GM21360 (cell line): Measurements from ENCODE around the gene WRAP73.
"Not testable (repeated sequence)": the region's sequence is repeated elsewhere in the genome, so short reads cannot be mapped to it uniquely, and the experiment has no call there.

ENCODE experiments used
- ATAC-seq: cut with Tn5 transposase; IDR thresholded peaks from one replicate; pipeline ENCODE4 v1.9.1; 2021; ENCODE audit warnings: mild to moderate bottlenecking, moderate library complexity; ENCODE audit not compliant: unreplicated experiment

Gene WRAP73

DNA sequence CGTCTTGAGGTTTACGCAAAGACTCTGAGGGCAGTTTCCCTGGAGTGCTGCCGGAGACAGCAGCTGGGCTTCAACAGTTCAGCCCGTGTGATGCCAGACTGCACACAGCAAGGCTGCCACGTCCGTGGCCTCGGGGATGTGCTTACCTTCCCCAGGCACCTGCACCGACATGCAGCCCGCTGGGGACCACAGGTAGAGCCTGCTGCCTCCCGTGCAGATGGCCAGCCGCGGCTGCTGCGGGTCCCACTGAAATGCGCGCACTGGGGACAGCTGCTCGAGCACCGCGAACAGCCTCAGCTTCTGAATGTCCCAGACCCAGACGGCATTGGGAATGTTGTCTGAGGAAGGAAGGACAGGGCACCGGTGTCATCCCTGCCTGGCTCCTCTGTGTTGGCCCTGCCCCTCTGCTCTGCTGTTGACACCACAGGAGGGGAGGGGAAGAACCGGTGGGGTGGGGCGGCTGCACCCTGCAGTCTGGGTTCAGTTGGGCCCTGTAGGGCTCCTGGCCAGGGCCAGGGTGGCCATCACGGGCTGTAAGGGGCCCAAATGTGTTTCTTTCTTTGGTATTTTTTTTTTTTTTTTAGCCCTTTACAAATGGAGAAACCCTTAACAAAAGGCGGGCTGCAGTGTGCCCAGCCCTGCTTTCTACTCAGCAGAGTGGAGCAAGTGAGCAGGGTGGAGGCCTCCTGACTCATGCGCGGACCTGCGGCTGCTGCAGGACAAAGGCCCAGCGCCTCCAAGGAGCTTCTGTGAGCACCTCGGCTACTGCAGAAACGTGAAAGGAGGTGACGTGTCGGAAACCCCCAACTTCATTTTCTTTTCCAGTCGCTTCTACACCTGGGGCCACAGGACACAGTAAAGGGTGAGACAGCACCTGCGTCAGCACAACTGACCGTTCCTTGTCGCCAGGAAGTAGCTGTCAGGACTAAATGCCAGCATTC, 18.3 kb downstream of the WRAP73 start:
- ATAC-seq, result no peak

DNA sequence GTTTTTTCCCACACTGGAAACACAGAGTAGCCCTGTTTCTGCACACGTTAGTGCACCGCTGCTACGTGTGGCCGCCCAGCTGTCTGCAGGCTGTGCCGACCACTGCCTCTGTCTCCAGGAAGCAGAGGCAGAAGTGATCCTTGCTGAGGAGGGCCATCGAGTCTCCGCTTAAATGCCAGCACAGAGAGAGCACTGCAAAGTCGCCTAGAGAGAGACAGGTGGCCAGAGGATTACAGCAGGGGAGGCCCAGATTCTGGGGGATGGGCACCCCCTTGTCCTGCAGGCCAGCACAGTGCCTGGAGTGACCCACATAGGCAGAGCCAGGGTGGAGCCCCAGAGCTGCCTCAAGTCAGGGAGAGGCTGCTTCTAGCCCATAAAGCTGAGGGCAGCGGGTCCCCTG, 19.0 kb downstream of the WRAP73 start:
- ATAC-seq, result no peak

DNA sequence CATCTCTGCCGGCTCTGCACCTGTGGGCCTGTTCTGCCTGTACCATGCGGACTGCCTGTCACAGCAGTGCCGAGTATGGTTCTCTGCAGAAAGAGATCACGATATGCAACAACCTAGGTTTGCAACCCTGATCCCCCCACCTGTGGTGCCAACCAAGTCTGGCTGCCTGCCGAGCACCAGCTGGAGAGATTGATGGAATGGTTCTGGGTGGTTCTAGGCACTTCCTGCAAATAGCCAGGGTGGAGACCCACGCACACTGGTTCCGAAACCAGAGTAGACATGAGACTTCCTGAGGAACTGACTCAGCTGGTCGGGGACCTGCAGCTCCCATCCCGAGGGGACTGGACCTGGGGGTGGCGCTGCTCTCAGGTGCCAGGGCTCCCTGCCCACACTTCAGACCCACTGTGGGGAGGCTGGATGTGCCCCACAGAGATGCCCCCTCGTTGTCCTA, 19.7 kb downstream of the WRAP73 start:
- no peak for ATAC-seq

DNA sequence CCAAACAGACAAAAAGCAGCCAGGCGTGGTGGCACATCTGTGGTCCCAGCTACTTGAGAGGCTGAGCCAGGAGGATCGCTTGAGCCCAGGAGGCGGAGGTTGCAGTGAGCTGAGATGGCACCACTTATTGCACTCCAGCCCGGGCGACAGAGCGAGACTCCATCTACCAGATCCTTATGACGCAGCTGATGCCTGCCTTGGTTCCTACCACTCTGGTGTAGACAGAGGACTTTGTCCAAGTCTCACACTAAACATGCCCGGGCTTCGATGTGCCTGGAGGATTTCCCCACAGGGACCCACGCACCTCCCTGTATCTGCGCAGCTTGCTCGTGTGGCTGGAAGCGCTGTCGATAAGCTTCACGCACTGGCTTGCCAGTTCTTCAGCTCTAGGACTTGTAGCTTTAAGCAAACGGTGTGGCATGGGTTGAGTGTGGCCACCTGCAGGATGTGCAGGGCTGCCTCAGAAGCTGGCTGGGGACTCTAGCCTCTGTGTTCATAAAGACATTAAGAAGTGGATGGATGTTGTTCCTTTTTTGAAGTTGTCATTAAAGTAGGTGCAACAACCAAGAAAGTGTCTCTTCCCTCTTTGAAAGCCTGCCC, 20.2 kb downstream of the WRAP73 start:
- ATAC-seq, result no peak

DNA sequence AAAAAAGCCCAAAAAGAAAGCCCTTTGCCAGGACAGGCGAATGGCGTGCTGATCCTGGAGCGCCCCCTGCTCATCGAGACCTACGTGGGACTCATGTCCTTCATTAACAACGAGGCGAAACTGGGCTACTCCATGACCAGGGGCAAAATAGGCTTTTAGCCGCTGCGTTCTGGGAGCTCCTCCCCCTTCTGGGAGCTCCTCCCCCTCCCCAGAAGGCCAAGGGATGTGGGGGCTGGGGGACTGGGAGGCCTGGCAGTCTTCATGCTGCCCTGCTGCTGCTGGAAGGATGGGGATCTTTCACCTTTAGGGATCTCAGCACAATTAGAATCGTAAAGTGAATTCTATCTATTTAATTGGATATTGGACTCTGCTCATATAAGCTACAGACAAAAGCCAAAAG, 21.5 kb downstream of the WRAP73 start:
- ATAC-seq, result no peak

DNA sequence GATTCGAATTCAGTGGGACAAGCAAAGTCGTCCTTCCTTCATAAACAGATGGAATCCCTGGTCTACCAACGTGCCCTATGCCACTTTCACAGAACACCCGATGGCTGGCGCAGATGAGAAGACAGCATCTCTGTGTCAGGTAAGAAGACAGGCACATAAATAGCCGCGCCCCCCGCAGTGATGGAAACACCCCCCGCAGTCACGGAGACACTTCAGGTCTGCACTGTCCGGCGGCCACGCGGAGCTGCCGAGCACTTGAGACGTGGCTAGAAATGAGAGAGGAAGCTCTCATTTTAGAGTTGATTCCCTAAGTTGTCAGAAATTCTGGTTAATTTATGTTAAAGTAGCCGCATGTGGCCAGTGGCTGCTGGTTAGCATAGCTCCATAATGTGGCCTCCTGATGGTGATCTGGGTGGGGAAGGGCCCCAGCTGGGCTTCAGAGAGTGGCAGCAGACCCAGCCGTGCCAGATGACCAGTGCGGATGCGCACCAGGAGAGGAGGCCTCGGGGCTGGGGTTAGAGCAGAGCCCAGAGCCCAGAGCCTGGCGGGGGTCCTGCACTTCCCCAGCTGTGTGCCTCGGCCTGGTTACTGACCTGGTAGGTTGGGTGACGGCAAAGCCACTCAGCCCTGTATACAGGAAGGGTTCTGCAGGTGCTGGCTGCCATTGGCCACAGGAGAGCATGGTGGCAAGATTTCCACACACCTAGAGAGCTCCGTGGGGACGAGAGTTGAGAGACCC, 22.2 kb downstream of the WRAP73 start:
- no peak for ATAC-seq

DNA sequence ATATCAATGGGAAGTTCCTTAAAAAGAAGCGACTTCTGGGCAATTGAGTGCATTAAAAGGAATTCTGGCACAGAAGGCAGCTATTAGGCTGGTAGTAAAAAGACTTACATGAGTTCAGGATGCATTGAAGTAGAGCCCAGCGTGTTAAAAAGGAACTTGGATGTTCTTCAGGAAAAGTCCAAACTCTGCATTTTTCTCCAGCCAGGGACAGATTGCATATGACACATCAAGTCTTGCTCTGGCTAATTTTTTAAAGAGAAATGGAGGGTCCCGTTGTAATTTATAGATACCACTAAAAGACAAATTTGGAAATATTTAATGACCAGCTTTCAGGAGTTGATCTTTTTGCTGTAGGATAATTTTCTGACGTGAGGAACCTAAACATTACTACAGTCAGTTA, 23.9 kb downstream of the WRAP73 start:
- no peak for ATAC-seq

DNA sequence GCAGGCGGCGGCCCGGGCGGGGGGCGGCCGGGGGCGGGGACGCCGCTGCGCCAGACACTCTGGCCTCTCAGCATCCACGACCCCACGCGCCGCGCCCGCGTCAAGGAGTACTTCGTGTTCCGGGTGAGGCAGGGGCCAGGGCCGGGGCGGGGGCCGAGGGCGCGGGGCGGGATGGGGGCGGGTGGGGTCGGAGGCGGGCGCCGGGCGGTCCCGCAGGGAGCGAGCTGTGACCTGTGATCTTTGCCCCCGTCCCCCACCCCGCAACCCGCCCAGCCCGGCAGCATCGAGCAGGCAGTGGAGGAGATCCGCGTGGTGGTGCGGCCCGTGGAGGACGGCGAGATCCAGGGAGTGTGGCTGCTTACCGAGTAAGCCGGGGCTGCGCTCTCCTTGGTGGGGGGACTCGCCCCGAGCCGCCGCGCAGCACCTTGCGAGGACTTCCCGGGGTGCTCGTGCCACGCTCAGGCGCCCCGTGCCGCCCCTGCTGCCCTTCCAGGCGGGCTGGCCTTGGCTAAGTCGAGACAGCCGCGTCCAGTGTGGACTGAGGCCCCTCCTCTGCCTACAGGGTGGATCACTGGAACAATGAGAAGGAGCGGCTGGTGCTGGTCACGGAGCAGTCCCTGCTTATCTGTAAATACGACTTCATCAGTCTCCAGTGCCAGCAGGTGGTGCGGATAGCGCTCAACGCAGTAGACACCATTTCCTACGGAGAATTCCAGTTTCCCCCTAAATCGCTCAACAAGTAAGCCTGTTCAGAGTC, 24.6 kb downstream of the WRAP73 start:
- ATAC-seq, result peak; percentile 3

DNA sequence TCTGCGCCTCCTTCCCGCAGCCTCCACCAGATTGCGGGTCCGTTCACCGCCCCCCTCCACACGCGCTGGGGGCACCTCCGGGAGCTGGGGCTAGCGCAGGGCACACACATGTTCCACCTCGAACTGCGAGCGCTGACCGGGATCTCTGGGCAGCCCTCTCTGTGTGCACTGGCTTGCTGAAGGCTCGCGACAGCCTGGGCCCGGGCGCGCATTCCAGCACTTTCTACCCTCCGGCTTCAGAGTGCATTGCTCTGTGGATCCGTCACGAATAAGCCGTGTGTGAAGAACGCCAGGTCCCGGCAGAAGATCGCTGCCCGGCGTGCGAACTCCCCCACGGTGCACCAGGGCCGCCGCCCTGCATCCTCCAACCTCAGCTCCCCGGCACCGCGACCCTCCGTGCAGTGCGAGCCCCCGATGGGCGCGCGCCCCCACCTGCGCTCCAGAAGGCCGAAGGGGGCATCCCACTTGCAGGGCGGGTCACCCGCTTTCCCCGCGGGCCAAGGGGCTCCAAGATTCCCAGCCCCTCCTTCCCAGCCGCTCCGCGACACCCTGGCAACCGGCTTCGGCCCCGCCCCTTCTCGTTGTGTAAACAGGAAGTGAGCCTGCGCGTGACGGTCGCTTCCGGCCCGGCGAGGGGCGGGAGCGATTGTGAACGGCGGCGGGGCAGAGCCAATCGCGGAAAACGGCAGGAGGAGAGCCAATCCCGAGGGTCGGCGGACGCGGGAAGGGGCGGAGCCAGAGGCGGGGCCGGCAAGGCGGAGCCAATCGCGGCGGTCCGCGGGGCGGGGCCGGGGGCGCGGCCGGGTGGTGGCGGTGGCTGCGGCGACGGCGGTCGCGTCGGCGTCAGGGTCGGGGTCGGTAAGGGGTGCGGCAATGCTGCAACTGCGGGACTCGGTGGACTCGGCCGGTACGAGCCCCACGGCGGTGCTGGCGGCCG, 25.4 kb downstream of the WRAP73 start, which contains the start of gene TPRG1L:
Gene TPRG1L (plus strand): TSS at position 816 of the 937 bp plus-strand sequence. CDS start 58 bp downstream, at position 874.
- ATAC-seq, result peak; percentile 94

DNA sequence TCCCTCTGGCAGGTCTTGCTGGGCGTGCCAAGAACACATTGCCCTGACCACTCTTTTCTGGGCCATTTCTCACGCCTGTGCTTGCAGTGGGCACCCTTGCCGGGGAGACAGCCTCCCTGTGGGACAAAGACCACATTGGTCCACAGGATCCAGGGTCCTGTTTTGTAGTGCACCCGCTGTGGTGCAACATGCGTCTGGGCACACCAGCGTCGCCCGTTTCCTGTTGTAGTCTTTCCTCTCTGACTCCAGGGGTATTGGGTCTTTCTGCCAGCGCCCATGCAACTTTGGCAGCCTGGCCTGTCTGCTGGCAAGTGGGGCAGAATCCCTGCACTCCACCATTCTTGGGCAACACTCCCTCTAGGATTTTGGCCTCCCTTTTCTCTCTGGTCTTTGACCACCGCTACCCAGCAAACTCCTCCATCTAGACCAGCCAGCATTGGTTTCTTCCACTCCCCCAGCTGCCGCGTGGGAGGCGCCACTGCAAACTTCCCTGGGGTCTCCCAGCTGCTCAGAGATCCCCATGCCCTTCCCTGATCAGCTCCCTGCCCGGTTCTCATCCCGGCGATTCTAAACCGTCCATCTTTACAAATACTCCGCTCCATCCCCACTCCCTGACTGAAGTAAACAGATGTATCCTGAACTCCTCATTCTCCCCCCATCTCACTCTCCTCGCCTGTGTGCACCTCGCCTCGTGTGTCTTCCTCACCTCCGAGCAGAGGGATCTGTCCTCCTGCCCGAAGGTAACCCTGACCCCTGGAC, 26.3 kb downstream of the WRAP73 start:
- ATAC-seq, result no peak

DNA sequence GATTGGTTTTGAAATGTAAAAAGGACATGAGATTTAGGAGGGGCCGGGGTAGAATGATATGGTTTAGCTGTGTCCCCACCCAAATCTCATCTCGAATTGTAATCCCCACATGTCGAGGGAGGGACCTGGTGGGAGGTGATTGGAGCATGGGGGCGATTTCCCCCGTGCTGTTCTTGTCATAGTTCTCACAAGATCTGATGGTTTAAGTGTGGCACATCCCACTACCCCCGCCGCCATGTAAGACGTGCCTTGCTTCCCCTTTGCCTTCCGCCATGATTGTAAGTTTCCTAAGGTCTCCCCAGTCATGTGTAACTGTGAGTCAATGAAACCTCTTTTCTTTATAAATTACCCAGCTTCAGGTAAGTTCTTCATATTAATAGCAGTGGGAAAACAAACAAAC, 27.8 kb downstream of the WRAP73 start:
- not testable (repeated sequence) for ATAC-seq

DNA sequence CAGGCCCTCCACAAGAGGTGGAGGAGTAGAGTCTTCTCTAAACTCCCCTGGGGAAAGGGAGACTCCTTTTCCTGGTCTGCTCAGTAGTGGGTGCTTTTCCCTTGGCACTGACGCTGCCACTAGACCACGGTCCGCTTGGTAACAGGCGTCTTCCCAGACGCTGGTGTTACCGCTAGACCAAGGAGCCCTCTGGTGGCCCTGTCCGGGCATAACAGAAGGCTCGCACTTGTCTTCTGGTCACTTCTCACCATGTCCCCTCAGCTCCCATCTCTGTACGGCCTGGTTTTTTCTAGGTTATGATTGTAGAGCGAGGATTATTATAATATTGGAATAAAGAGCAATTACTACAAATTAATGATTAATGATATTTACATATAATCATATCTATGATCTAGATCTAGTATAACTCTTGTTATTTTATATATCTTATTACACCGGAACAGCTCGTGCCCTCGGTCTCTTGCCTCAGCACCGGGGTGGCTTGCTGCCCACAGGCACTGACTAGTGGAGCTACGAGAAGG, 28.7 kb downstream of the WRAP73 start:
- not testable (repeated sequence) for ATAC-seq

DNA sequence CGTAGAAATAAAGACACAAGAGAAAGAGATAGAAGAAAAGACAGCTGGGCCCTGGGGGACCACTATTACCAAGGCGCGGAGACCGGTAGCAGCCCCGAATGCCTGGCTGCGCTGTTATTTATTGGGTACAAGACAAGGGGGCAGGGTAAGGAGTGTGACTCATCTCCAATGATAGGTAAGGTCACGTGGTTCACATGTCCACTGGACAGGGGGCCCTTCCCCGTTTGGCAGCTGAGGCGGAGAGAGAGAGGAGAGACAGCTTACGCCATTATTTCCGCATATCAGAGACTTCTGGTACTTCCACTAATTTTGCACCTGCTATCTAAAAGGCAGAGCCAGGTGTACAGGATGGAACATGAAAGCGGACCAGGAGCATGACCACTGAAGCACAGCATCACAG, 29.2 kb downstream of the WRAP73 start:
- ATAC-seq, result no peak

DNA sequence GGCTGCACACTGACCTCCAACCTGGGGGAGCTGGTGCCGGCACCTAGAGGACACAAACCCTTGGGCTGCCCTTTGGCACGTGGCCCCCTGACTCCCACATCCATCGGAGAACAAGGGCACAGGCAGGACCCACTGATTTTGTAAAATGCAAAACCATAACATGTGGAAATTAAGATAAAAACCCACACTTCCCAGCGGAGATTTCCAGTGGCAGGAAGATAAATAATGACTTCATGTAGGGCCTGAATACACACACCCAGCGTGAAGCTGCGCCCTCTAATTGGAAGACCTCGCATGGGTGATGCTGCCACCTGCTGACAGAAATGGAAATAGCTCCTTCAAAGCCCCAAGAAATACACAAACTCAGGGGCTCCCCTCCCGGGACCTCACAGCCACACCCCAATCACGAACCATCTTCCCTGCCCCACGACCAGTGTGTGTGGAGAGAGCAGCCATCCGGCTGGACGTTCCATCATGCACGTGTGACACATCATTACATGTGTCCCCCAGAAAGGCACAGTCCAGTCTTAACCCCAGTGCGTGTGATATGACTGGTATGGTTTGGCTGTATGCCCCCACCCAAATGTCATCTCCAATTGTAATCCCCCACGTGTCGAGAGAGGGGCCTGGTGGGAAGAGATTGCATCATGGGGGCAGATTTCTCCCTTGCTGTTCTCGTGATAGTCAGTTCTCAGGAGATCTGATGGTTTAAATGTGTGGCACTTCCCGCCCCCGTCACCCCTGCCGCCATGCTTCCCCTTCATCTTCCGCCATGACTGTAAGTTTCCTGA, 30.8 kb downstream of the WRAP73 start:
- ATAC-seq, result no peak

DNA sequence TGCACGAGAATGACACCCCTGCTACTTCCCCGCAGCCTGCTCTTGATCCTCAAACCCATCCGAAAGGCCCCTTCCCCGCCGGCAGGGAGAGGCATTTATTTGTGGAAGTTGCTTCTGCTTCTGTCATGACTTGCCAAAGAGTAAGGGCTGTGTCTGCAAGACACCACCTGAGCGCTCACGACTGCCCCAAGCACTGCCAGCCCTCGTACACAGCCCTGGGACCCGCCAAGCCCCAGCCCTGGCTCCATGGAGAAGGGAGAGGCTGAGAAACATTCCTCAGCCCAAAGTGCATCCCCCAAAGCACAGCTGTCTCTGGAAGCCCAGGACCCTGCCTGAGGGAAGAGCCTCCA, 31.4 kb downstream of the WRAP73 start:
- ATAC-seq, result no peak

DNA sequence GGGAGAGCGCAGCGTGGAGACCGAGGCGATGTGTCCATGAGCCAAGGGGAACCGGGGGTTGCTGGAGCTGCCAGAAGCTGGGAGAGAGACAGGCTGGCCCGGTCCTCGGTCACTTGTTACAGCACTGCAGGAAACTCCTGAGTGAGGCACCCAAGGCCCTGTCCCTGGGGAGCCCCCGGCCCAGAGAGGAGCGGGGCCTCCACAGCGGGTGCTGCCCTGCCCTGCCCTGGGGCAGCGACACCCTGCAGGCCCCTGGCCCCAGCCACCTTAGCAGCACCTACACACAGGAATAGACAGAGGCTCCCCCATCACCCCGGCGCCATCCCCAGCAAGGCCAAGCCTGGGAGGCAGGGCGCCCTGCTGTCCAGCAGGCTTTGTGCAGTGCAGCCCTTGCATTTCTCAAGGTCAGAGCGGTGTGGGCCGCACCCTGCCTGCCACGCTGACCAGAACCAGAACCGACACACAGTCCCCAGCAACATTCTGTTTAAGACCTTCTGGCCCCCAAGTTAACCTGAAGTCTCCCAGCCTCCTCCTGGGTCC, 32.0 kb downstream of the WRAP73 start:
- no peak for ATAC-seq

DNA sequence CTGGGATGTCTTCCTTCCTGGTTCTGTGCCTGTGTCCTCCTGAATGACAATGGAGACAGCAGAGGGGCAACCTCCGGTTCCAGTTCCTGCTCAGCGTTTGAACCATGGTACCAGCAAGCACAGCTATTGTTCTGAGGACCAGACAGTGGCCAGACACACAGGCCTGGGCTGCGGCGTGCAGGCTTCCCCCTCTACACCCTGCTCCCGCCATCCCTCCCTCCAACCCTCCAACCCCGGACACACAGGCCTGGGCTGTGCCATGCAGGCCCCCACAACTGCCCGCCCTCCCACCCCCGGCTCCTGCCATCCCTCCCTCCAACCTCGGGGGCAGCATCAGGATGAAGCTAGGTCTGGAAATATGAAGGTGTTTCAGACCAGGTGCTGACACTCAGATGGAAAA, 33.0 kb downstream of the WRAP73 start:
- no peak for ATAC-seq
